ENCODE data around the gene JUNB. TPM values are rescaled to one million over a fixed set of nuclear protein-coding genes. Genes with fewer than 3 reads are reported as not detected.

JUNB gene
- total and polyA plus RNA-seq, 2 of the 13 experiments (the other 11 are each of a cell fraction or from before 2014, with no cell fraction given), result 7.7 to 8.2 TPM

- TF ChIP-seq LRRFIP1 (CRISPR knock-in tag; conservative IDR thresholded peaks at IDR 0.05), result no peak
- TF ChIP-seq MBNL3 (CRISPR knock-in tag; conservative IDR thresholded peaks at IDR 0.05), result no peak
- peak; percentile 63; the same call in 1 of the 2 replicates for TF ChIP-seq ZSCAN20 (CRISPR knock-in tag; IDR thresholded peaks at IDR 0.05; ENCODE audit: borderline replicate concordance)
- TF ChIP-seq ZNF142 (CRISPR knock-in tag; IDR thresholded peaks at IDR 0.05), result no peak
- no peak for TF ChIP-seq ZNF564 (CRISPR knock-in tag; IDR thresholded peaks at IDR 0.05)
- TF ChIP-seq SNAI1 (CRISPR knock-in tag; IDR thresholded peaks at IDR 0.05; ENCODE audit: borderline replicate concordance), result no peak
- TF ChIP-seq PHF21A (CRISPR knock-in tag; IDR thresholded peaks at IDR 0.05), result no peak; the same call in none of the 2 replicates
- peak; percentile 45; the same call in 1 of the 2 replicates for TF ChIP-seq ZNF772 (CRISPR knock-in tag; IDR thresholded peaks at IDR 0.05)
- no peak; the same call in 1 of the 2 replicates for TF ChIP-seq ZNF724P (CRISPR knock-in tag; IDR thresholded peaks at IDR 0.05; ENCODE audit: borderline replicate concordance)
- no peak for TF ChIP-seq ARHGAP35 (CRISPR knock-in tag; IDR thresholded peaks at IDR 0.05; ENCODE audit: borderline replicate concordance)
- no peak for TF ChIP-seq ZBTB49 (CRISPR knock-in tag; IDR thresholded peaks at IDR 0.05; ENCODE audit: borderline replicate concordance)
- TF ChIP-seq GLMP (CRISPR knock-in tag; IDR thresholded peaks at IDR 0.05; ENCODE audit: borderline replicate concordance), result no peak
- peak; percentile 80 for TF ChIP-seq ATF1 (CRISPR knock-in tag; IDR thresholded peaks at IDR 0.05)
- no peak for TF ChIP-seq KMT2B (CRISPR knock-in tag; IDR thresholded peaks at IDR 0.05)
- no peak; the same call in 1 of the 2 replicates for TF ChIP-seq MEIS1 (CRISPR knock-in tag; IDR thresholded peaks at IDR 0.05; ENCODE audit: borderline replicate concordance)
- TF ChIP-seq FOXP1 (IDR thresholded peaks at IDR 0.05), result no peak
- no peak for TF ChIP-seq FOXP1 (CRISPR knock-in tag; IDR thresholded peaks at IDR 0.05)
These were observed 2.3 kb downstream of the JUNB start (continued) for GRCh38 chr19:12793290-12794195.

Data from HepG2 (cell line).